B cell (primary cell): ENCODE measurements around the gene DRD3. TPM values are rescaled to one million over a fixed set of nuclear protein-coding genes. Genes with fewer than 3 reads are reported as not detected.

ENCODE experiments used
- ATAC-seq: fragments of 200-7000 bp; cut with Tn5 transposase; one replicate; pipeline ENCODE4 v1.10.0; 2021; ENCODE audit warnings: low read depth, mild to moderate bottlenecking, moderate number of reproducible peaks, moderate library complexity
- CTCF ChIA-PET: fragments of 350-600 bp; sonication (Branson Sonifier 250); formaldehyde crosslinking; loops from one replicate; lab custom pipeline; 2021; ENCODE audit warnings: antibody characterized with exemption, inconsistent platforms; lab: Charles Lee
- POLR2A ChIA-PET: fragments of 350-600 bp; sonication (Branson Sonifier 250); formaldehyde crosslinking; loops from one replicate; lab custom pipeline; 2021; ENCODE audit warnings: antibody characterized with exemption; lab: Charles Lee
- DNase-seq: peaks from one replicate; pipeline ENCODE4 v3.0.0; 2013
- H2AFZ ChIP-seq: 2 replicates; pipeline ENCODE4 v1.6.1; 2012; ENCODE audit warnings: mild to moderate bottlenecking, low read depth, low read length; ENCODE audit not compliant: insufficient read depth, poor library complexity, severe bottlenecking
- H3K27ac ChIP-seq, 2 donors: 1 replicate in 1 of 2; 2 replicates in 1 of 2; pipeline ENCODE4 v1.5.1; 2012 to 2013; ENCODE audit warnings: low read length in 2 of 2, mild to moderate bottlenecking in 2 of 2, moderate library complexity in 1 of 2
- H3K27me3 ChIP-seq, 4 experiments: fragments of 200-600 bp in 1 of 4; sonication (generic) in 1 of 4; replicated peaks in 1 of 4; 1 replicate in 2 of 4; 2 replicates in 2 of 4; pipeline versions ENCODE4 v1.6.1 to v1.7.0; 2013 to 2016; ENCODE audit warnings: low read length in 3 of 4, mild to moderate bottlenecking in 2 of 4, mixed read lengths in 1 of 4, moderate library complexity in 1 of 4; ENCODE audit not compliant: insufficient read depth in 4 of 4, control insufficient read depth in 3 of 4; ENCODE audit errors: control extremely low read depth in 1 of 4
- H3K36me3 ChIP-seq, 2 experiments: replicated peaks in 1 of 2; 1 replicate in 1 of 2; 2 replicates in 1 of 2; pipeline versions ENCODE4 v1.6.1 to v1.7.1; 2013; ENCODE audit warnings: low read length in 1 of 2; ENCODE audit not compliant: insufficient read depth in 2 of 2, control insufficient read depth in 1 of 2; ENCODE audit errors: control extremely low read depth in 1 of 2, extremely low read depth in 1 of 2
- H3K4me1 ChIP-seq, 2 donors: fragments of 200-600 bp in 1 of 2; sonication (generic) in 1 of 2; 1 replicate in 1 of 2; 2 replicates in 1 of 2; pipeline versions ENCODE4 v1.5.1 to v1.6.1; 2013 to 2017; ENCODE audit warnings: low read length in 2 of 2; ENCODE audit not compliant: control insufficient read depth in 2 of 2, insufficient read depth in 2 of 2
- H3K4me2 ChIP-seq: replicated peaks from 2 replicates; pipeline ENCODE3; 2012; ENCODE audit warnings: mild to moderate bottlenecking, low read depth, low read length; ENCODE audit not compliant: poor library complexity, severe bottlenecking
- H3K4me3 ChIP-seq, 5 experiments: fragments of 200-600 bp in 1 of 5; sonication (generic) in 1 of 5; 1 replicate in 3 of 5; 2 replicates in 2 of 5; pipeline versions ENCODE4 v1.5.1 to v1.7.0; 2011 to 2016; ENCODE audit warnings: low read length in 4 of 5, mild to moderate bottlenecking in 4 of 5, low read depth in 2 of 5, control low read depth in 1 of 5, moderate library complexity in 1 of 5; ENCODE audit not compliant: insufficient read depth in 1 of 5; ENCODE audit errors: control extremely low read depth in 1 of 5, extremely low read depth in 1 of 5
- H3K79me2 ChIP-seq: fragments of 200-600 bp; sonication (generic); one replicate; pipeline ENCODE4 v1.6.0; 2016; ENCODE audit warnings: low read length; ENCODE audit not compliant: control insufficient read depth, insufficient read depth
- H3K9ac ChIP-seq: fragments of 200-600 bp; sonication (generic); 2 replicates; pipeline ENCODE4 v1.6.1; 2017; ENCODE audit warnings: mild to moderate bottlenecking, low read length, moderate library complexity
- H3K9me3 ChIP-seq, 3 donors: one replicate each; pipeline versions ENCODE4 v1.6.1 to v1.7.1; 2013; ENCODE audit warnings: low read length in 2 of 3; ENCODE audit not compliant: control insufficient read depth in 2 of 3, insufficient read depth in 1 of 3; ENCODE audit errors: control extremely low read depth in 1 of 3
- H4K20me1 ChIP-seq: 2 replicates; pipeline ENCODE4 v1.6.0; 2012; ENCODE audit warnings: mild to moderate bottlenecking, low read length; ENCODE audit not compliant: insufficient read depth, control insufficient read depth, poor library complexity, severe bottlenecking
- H3K27ac Mint-ChIP-seq: one replicate; pipeline ENCODE4 v1.8.0; 2021; ENCODE audit warnings: mixed read lengths
- H3K27me3 Mint-ChIP-seq: one replicate; pipeline ENCODE4 v1.8.0; 2021; ENCODE audit warnings: mixed read lengths
- H3K4me1 Mint-ChIP-seq: one replicate; pipeline ENCODE4 v1.8.0; 2021; ENCODE audit warnings: mixed read lengths
- H3K4me3 Mint-ChIP-seq: one replicate; pipeline ENCODE4 v1.8.0; 2021; ENCODE audit warnings: mixed read lengths
- H3K9me3 Mint-ChIP-seq: one replicate; pipeline ENCODE4 v1.8.0; 2022; ENCODE audit warnings: mixed read lengths; ENCODE audit not compliant: insufficient read depth
- EZH2 ChIP-seq: IDR thresholded peaks from 2 replicates; pipeline ENCODE4 v1.6.1; 2012; ENCODE audit warnings: borderline replicate concordance, low read depth, mild to moderate bottlenecking, moderate library complexity, low read length; ENCODE audit not compliant: insufficient read depth, poor library complexity, severe bottlenecking
- WGBS: methylation state at CpG from one replicate; pipeline ENCODE4 v1.1.5; 2013; ENCODE audit warnings: missing lambda C conversion rate; ENCODE audit not compliant: insufficient coverage; 5-methylcytosine and 5-hydroxymethylcytosine counted together
- intact Hi-C: fragments of 100-400 bp; cut with micrococcal nuclease; formaldehyde crosslinking; loops from one replicate; pipeline ENCODE4 v1.10.0; 2022
- polyA minus RNA-seq: library from RNA; depleted of rRNA, polyadenylated mRNA; stranded (reverse); fragments of >200 nt; gene quantifications from 2 replicates; pipeline ENCODE4 v1.2.3, GENCODE V29; 2012
- polyA plus RNA-seq: library from polyadenylated mRNA; depleted of rRNA; stranded (reverse); fragments of >200 nt; gene quantifications from 2 replicates; pipeline ENCODE4 v1.2.3, GENCODE V29; 2012
- total RNA-seq, 2 donors: library from RNA; stranded (reverse); fragments of 120-200 nt in 1 of 2; gene quantifications; 1 replicate in 1 of 2; 2 replicates in 1 of 2; pipeline versions ENCODE4 v1.2.3 to v1.2.4, GENCODE V29; 2013 to 2022
- TF ChIP-seq, protein P1 (sequence below): fragments of 200-600 bp; IDR thresholded peaks from one replicate; pipeline ENCODE4 v1.8.0; 2022; ENCODE audit warnings: antibody characterized with exemption, mild to moderate bottlenecking

The DRD3 gene
- total RNA-seq (not detected in 2 replicates), polyA plus RNA-seq (not detected in 2 replicates), polyA minus RNA-seq (0.36 TPM in 1 of 2 replicates, not detected in the other)
- not detected for total RNA-seq (2013)

GRCh38 chr3:114178770-114179368 is at the start of gene DRD3:
DRD3 (minus strand) TSS chr3:114179052; CDS start chr3:114171992, 7,060 bp downstream.
- peaks cover 23% of the 10 kb centered on the region for H3K27me3 Mint-ChIP-seq
- Histone ChIP-seq H3K4me2 (no peak within 1 kb of the TSS), H3K9ac (no peak within 1 kb of the TSS), H4K20me1 (no peaks in the 10 kb centered on the region), H3K79me2 (no peaks in the 10 kb centered on the region), H3K4me1 (no peaks in the 10 kb centered on the region), H3K9me3 (no peaks in the 10 kb centered on the region), H3K27me3 (peaks cover 0 to 2% (median 0%) of the 10 kb centered on the region in 4 experiments), H3K4me3 (no peak within 1 kb of the TSS), H3K36me3 (no peaks in the 10 kb centered on the region), H3K27ac (no peak within 1 kb of the TSS), H2AFZ (no peak within 1 kb of the TSS)
- intact Hi-C loops = no loop called here
- no peak within 1 kb of the TSS for H3K4me3 Mint-ChIP-seq
- POLR2A ChIA-PET = no interaction called here
- no peak within 1 kb of the TSS for H3K27ac Mint-ChIP-seq
- DNase-seq (peak; percentile 23), ATAC-seq (no peak)
- H3K9me3 Mint-ChIP-seq = no peaks in the 10 kb centered on the region
- peaks cover 2% of the 10 kb centered on the region for H3K4me1 Mint-ChIP-seq
- CTCF ChIA-PET = interaction anchor here (0.6 to 2.1 kb wide), 15 partner anchors 17 to 442 kb away, joined by 3 to 13 read pairs (median 4); partner anchors contain the start of gene GRAMD1C
- TF ChIP-seq, protein P1, sequence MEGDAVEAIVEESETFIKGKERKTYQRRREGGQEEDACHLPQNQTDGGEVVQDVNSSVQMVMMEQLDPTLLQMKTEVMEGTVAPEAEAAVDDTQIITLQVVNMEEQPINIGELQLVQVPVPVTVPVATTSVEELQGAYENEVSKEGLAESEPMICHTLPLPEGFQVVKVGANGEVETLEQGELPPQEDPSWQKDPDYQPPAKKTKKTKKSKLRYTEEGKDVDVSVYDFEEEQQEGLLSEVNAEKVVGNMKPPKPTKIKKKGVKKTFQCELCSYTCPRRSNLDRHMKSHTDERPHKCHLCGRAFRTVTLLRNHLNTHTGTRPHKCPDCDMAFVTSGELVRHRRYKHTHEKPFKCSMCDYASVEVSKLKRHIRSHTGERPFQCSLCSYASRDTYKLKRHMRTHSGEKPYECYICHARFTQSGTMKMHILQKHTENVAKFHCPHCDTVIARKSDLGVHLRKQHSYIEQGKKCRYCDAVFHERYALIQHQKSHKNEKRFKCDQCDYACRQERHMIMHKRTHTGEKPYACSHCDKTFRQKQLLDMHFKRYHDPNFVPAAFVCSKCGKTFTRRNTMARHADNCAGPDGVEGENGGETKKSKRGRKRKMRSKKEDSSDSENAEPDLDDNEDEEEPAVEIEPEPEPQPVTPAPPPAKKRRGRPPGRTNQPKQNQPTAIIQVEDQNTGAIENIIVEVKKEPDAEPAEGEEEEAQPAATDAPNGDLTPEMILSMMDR = no peak
- no peak for TF ChIP-seq EZH2
- 0% methylated on average over 2 of the region's 7 CpGs for WGBS

DNA sequence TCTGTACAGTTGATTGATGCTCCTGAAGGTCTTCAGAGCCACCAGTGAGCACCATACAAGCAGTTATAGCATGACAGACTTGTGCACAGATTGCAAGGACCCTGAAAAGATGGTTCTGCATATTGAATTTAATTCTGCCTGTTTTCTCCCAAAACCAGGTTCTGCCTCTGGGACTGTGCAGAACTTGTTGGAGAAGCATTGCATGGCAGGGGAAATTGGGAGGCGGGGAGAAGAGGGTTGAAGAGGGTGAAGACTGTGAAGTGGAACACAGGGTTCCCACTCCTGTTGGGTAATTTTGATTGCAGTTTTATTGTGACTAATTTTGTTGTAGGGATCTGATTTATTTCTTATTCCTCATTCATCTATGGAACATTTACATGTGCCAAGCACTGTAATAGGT is 48.2 kb upstream of the DRD3 start:
- intact Hi-C loops = no loop called here
- H3K27ac ChIP-seq = no peak overlapping the region
- ChIA-PET CTCF (interaction anchor here (1.9 to 2.5 kb wide), 3 partner anchors 9 to 64 kb away, joined by 6 to 11 read pairs (median 7); no protein-coding TSS in a partner anchor), POLR2A (no interaction called here)
- Mint-ChIP-seq H3K4me1 (peaks cover 63% of the 10 kb centered on the region), H3K27ac (peak overlapping the region; percentile 38), H3K27me3 (no peaks in the 10 kb centered on the region), H3K4me3 (no peak overlapping the region), H3K9me3 (peaks cover 3% of the 10 kb centered on the region)
- H3K4me2 ChIP-seq = peak overlapping the region; percentile 63
- WGBS = 100% methylated on average over 1 of the region's 1 CpG
- no peak for TF ChIP-seq EZH2
- TF ChIP-seq, protein P1 = no peak
- H4K20me1 ChIP-seq = no peaks in the 10 kb centered on the region
- H3K9me3 ChIP-seq = peaks cover 6 to 15% (median 15%) of the 10 kb centered on the region in 3 donors
- H3K9ac ChIP-seq = peak overlapping the region; percentile 31
- no peaks in the 10 kb centered on the region for H3K27me3 ChIP-seq
- no peak for DNase-seq
- H2AFZ ChIP-seq = no peak overlapping the region
- peaks cover 0 to 2% of the 10 kb centered on the region in 2 experiments for H3K36me3 ChIP-seq
- H3K79me2 ChIP-seq = peaks cover 11% of the 10 kb centered on the region
- peaks cover 48 to 55% of the 10 kb centered on the region in 2 donors for H3K4me1 ChIP-seq
- ATAC-seq = no peak
- peak overlapping the region in 1 of 5 experiments; percentile 37 for H3K4me3 ChIP-seq
